Neuronal stem cell (in vitro differentiated cells): ENCODE measurements around the gene NPSR1.

ENCODE experiments used
- DNase-seq: peaks from one replicate; pipeline ENCODE4 v3.0.0-alpha.2; 2013; ENCODE audit warnings: low spot score
- H2AFZ ChIP-seq: one replicate; pipeline ENCODE4 v1.6.1; 2013; ENCODE audit warnings: mild to moderate bottlenecking, low read length, inconsistent platforms
- H2AK5ac ChIP-seq: 2 replicates; pipeline ENCODE4 v1.6.1; 2013; ENCODE audit warnings: low read depth, mild to moderate bottlenecking, inconsistent platforms, low read length, moderate library complexity, mixed read lengths
- H2BK120ac ChIP-seq: 2 replicates; pipeline ENCODE4 v1.6.1; 2013; ENCODE audit warnings: low read depth, mild to moderate bottlenecking, inconsistent platforms, low read length, moderate library complexity, mixed read lengths
- H2BK12ac ChIP-seq: one replicate; pipeline ENCODE4 v1.6.1; 2013; ENCODE audit warnings: low read length, inconsistent platforms
- H2BK15ac ChIP-seq: 2 replicates; pipeline ENCODE4 v1.6.1; 2013; ENCODE audit warnings: mild to moderate bottlenecking, low read length, inconsistent platforms, mixed read lengths
- H2BK5ac ChIP-seq: one replicate; pipeline ENCODE4 v1.6.1; 2013; ENCODE audit warnings: inconsistent platforms, mild to moderate bottlenecking, low read length, moderate library complexity
- H3K14ac ChIP-seq: one replicate; pipeline ENCODE4 v1.6.1; 2013; ENCODE audit warnings: low read length, inconsistent platforms
- H3K18ac ChIP-seq: 2 replicates; pipeline ENCODE4 v1.6.1; 2013; ENCODE audit warnings: low read length, inconsistent platforms
- H3K23ac ChIP-seq: 2 replicates; pipeline ENCODE4 v1.6.1; 2013; ENCODE audit warnings: low read depth, mild to moderate bottlenecking, mixed read lengths, low read length, inconsistent platforms; ENCODE audit not compliant: poor library complexity
- H3K27ac ChIP-seq: replicated peaks from 3 replicates; pipeline ENCODE4 v1.5.1; 2013; ENCODE audit warnings: low read length, inconsistent platforms
- H3K27me3 ChIP-seq, 3 experiments: 2 replicates each; pipeline ENCODE4 v1.6.1; 2013; ENCODE audit warnings: low read length in 3 of 3, mild to moderate bottlenecking in 2 of 3, inconsistent platforms in 1 of 3, low read depth in 1 of 3, mixed read lengths in 1 of 3, moderate library complexity in 1 of 3; ENCODE audit not compliant: control insufficient read depth in 3 of 3, insufficient read depth in 3 of 3
- H3K36me3 ChIP-seq, 2 donors: replicated peaks in 1 of 2; 2 replicates each; pipeline ENCODE4 v1.6.1; 2013; ENCODE audit warnings: low read length in 2 of 2; ENCODE audit not compliant: control insufficient read depth in 2 of 2, insufficient read depth in 2 of 2
- H3K4ac ChIP-seq: 2 replicates; pipeline ENCODE4 v1.6.1; 2013; ENCODE audit warnings: inconsistent platforms, mild to moderate bottlenecking, low read length, moderate library complexity
- H3K4me1 ChIP-seq, 2 donors: 1 replicate in 1 of 2; 2 replicates in 1 of 2; pipeline ENCODE4 v1.6.1; 2013; ENCODE audit warnings: low read length in 2 of 2, low read depth in 1 of 2; ENCODE audit not compliant: control insufficient read depth in 2 of 2, insufficient read depth in 1 of 2
- H3K4me2 ChIP-seq: one replicate; pipeline ENCODE4 v1.6.1; 2013; ENCODE audit warnings: mild to moderate bottlenecking, low read length, inconsistent platforms; ENCODE audit not compliant: insufficient read depth, poor library complexity, severe bottlenecking
- H3K4me3 ChIP-seq, 2 donors: 2 replicates each; pipeline ENCODE4 v1.5.1; 2013; ENCODE audit warnings: low read length in 2 of 2, mild to moderate bottlenecking in 2 of 2, inconsistent platforms in 1 of 2, moderate library complexity in 1 of 2
- H3K79me1 ChIP-seq: one replicate; pipeline ENCODE4 v1.6.1; 2013; ENCODE audit warnings: low read depth, mild to moderate bottlenecking, inconsistent platforms, low read length, moderate library complexity
- H3K9ac ChIP-seq: one replicate; pipeline ENCODE4 v1.6.1; 2013; ENCODE audit warnings: mild to moderate bottlenecking, low read depth, low read length, inconsistent platforms; ENCODE audit not compliant: poor library complexity
- H3K9me3 ChIP-seq, 2 donors: replicated peaks in 1 of 2; 2 replicates each; pipeline versions ENCODE3 to v1.6.1; 2013; ENCODE audit warnings: low read length in 2 of 2, mild to moderate bottlenecking in 2 of 2, inconsistent platforms in 1 of 2, low read depth in 1 of 2, mixed read lengths in 1 of 2, moderate library complexity in 1 of 2; ENCODE audit not compliant: control insufficient read depth in 2 of 2, insufficient read depth in 1 of 2
- H4K8ac ChIP-seq: one replicate; pipeline ENCODE4 v1.6.1; 2013; ENCODE audit warnings: low read depth, mild to moderate bottlenecking, inconsistent platforms, low read length, moderate library complexity
- H4K91ac ChIP-seq: one replicate; pipeline ENCODE4 v1.6.1; 2013; ENCODE audit warnings: low read length, low read depth, mild to moderate bottlenecking, inconsistent platforms; ENCODE audit not compliant: poor library complexity
- WGBS, 2 donors: extraction: QIAGEN DNeasy Blood & Tissue Kit; methylation state at CpG; one replicate each; pipeline ENCODE4 v1.1.7; 2013; ENCODE audit warnings: missing lambda C conversion rate in 2 of 2, mixed read lengths in 1 of 2; ENCODE audit not compliant: insufficient read length in 2 of 2, insufficient replicate concordance in 1 of 2; ENCODE audit errors: extremely low coverage in 2 of 2; 5-methylcytosine and 5-hydroxymethylcytosine counted together

NPSR1 gene

GRCh38 chr7:34677491-34677890 is 19.5 kb downstream of the NPSR1 start:
- no peak overlapping the region for H3K9ac ChIP-seq
- H3K14ac ChIP-seq: no peak overlapping the region
- H3K23ac ChIP-seq: no peak overlapping the region
- H3K27ac ChIP-seq: no peak overlapping the region
- no peak for DNase-seq
- no peak overlapping the region for H2AK5ac ChIP-seq
- no peaks in the 10 kb centered on the region for H3K4me1 ChIP-seq
- H2AFZ ChIP-seq: peak overlapping the region; percentile 69
- H2BK12ac ChIP-seq: no peak overlapping the region
- H2BK120ac ChIP-seq: no peak overlapping the region
- no peak overlapping the region for H4K91ac ChIP-seq
- no peak overlapping the region for H3K18ac ChIP-seq
- H2BK15ac ChIP-seq: no peak overlapping the region
- no peak overlapping the region for H3K4me3 ChIP-seq
- no peak overlapping the region for H3K4ac ChIP-seq
- H2BK5ac ChIP-seq: no peak overlapping the region
- whole genome bisulfite sequencing, 2 donors: no CpG with 5 or more reads among the region's 2 CpGs
- H3K79me1 ChIP-seq: no peaks in the 10 kb centered on the region
- no peaks in the 10 kb centered on the region for H3K27me3 ChIP-seq
- no peak overlapping the region for H4K8ac ChIP-seq
- H3K9me3 ChIP-seq: no peaks in the 10 kb centered on the region
- no peak overlapping the region for H3K4me2 ChIP-seq
- no peaks in the 10 kb centered on the region for H3K36me3 ChIP-seq

DNA sequence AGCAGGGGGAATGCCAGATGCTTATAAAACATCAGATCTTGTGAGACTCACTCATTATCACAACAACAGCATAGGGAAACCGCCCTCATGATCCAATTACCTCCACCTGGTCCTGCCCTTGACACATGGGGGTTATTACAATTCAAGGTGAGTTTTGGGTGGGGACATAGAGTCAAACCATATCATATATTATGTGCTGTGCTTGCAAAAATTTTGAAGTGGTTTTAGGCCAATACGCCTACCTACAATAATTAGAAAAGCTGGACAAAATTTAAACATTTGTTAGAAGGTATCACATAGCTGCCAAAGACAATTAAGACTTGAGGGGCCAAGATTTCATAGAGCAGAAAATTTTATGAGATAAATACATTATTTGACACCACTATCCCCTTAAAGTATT is 29.5 kb downstream of the NPSR1 start:
- Histone ChIP-seq H3K18ac (no peak overlapping the region), H3K79me1 (no peaks in the 10 kb centered on the region), H2AK5ac (no peak overlapping the region), H4K8ac (no peak overlapping the region), H3K27me3 (no peaks in the 10 kb centered on the region), H3K27ac (no peak overlapping the region), H3K4me1 (no peaks in the 10 kb centered on the region), H3K9ac (no peak overlapping the region), H2BK5ac (no peak overlapping the region), H2BK120ac (no peak overlapping the region), H2BK15ac (no peak overlapping the region), H3K36me3 (no peaks in the 10 kb centered on the region), H3K23ac (no peak overlapping the region), H3K9me3 (no peaks in the 10 kb centered on the region), H3K14ac (no peak overlapping the region), H3K4ac (no peak overlapping the region), H2BK12ac (no peak overlapping the region), H4K91ac (no peak overlapping the region), H3K4me2 (no peak overlapping the region), H2AFZ (no peak overlapping the region), H3K4me3 (no peak overlapping the region)
- no peak for DNase-seq
- no CpG with 5 or more reads among the region's 2 CpGs for WGBS, 2 donors

GRCh38 chr7:34696415-34696814 is 38.4 kb downstream of the NPSR1 start:
- no peak overlapping the region for H2BK15ac ChIP-seq
- no peak overlapping the region for H3K4me3 ChIP-seq
- no peak overlapping the region for H2AFZ ChIP-seq
- no peak overlapping the region for H2BK5ac ChIP-seq
- H4K8ac ChIP-seq: no peak overlapping the region
- no peaks in the 10 kb centered on the region for H3K36me3 ChIP-seq
- H4K91ac ChIP-seq: no peak overlapping the region
- H2BK12ac ChIP-seq: no peak overlapping the region
- no peak overlapping the region for H3K23ac ChIP-seq
- H3K9ac ChIP-seq: no peak overlapping the region
- no peak overlapping the region for H3K18ac ChIP-seq
- WGBS, 2 donors: no CpG with 5 or more reads among the region's 1 CpG
- no peaks in the 10 kb centered on the region for H3K79me1 ChIP-seq
- no peak overlapping the region for H3K14ac ChIP-seq
- no peaks in the 10 kb centered on the region for H3K27me3 ChIP-seq
- DNase-seq: no peak
- H3K9me3 ChIP-seq: no peaks in the 10 kb centered on the region
- no peaks in the 10 kb centered on the region for H3K4me1 ChIP-seq
- H2AK5ac ChIP-seq: no peak overlapping the region
- no peak overlapping the region for H2BK120ac ChIP-seq
- H3K27ac ChIP-seq: no peak overlapping the region
- H3K4ac ChIP-seq: no peak overlapping the region
- no peak overlapping the region for H3K4me2 ChIP-seq

DNA sequence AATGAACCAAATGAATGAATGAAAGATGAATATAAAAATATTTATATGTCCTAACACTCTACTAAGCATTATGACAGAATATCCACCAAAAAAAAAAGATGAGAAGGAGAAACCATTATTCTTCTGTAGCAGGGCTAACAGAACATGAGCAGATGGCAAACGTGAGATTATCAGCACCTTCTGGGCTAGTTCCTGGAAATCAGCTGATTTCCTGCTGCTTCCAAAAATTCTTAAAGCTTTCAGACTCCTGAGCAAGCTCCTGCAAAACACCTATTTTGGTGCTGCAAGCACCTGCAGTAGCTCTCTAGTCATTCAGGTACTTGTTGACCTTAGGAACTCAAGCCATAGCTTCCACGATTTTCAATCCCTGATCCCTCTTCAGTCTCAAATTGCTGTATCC is 51.8 kb downstream of the NPSR1 start:
- Histone ChIP-seq H3K23ac (no peak overlapping the region), H3K27me3 (no peaks in the 10 kb centered on the region), H3K4me1 (no peaks in the 10 kb centered on the region), H2BK12ac (no peak overlapping the region), H3K4me2 (no peak overlapping the region), H3K18ac (no peak overlapping the region), H3K27ac (no peak overlapping the region), H3K36me3 (no peaks in the 10 kb centered on the region), H3K9ac (no peak overlapping the region), H3K79me1 (no peaks in the 10 kb centered on the region), H4K8ac (no peak overlapping the region), H4K91ac (no peak overlapping the region), H3K9me3 (no peaks in the 10 kb centered on the region), H2AK5ac (no peak overlapping the region), H3K4me3 (no peak overlapping the region), H2BK120ac (no peak overlapping the region), H3K4ac (no peak overlapping the region), H3K14ac (no peak overlapping the region), H2BK5ac (no peak overlapping the region), H2BK15ac (no peak overlapping the region), H2AFZ (no peak overlapping the region)
- WGBS, 2 donors: no CpG with 5 or more reads among the region's 2 CpGs
- no peak for DNase-seq
